ENCODE measurements around the gene NSG1. TPM values are rescaled to one million over a fixed set of nuclear protein-coding genes. Genes with fewer than 3 reads are reported as not detected.

NSG1 gene
- total RNA-seq, 1 experiment from 2014 or later = not detected

DNA sequence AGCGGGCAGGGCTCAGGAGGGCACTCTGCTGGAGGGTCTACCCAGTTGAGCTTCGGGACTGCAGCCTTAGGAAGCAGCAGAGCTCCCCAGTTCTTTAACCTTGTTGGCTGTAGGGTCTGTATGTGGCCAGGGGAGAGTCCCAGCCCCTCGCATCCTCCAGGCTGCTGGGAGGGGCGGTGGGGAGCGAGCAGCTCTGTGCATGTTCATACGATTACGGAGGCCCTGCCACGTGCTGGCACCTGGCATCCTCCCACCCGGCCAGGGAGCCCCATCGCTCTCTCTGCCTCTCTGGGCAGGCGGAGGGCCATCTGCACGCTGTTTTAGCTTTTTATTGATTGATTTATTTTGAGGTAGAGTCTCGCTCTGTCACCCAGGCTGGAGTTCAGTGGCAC is 21.2 kb downstream of the NSG1 start:
- no TSS peak for BruUV-seq (replicated peaks)
- H3K4me3 ChIP-seq (ENCODE audit: low read depth in 2 of 2, low read length in 2 of 2) = no peak overlapping the region
- no peaks in the 10 kb centered on the region for H3K36me3 ChIP-seq (ENCODE audit: control insufficient read depth, insufficient read depth, low read length)
- in situ Hi-C loops (cut with HindIII; ENCODE audit: low pct_unique_long_range_greater_than_20kb, low sequenced_read_pairs) = no loop called here
- H3K9me3 ChIP-seq (ENCODE audit: control insufficient read depth, insufficient read depth, low read depth, low read length) = no peaks in the 10 kb centered on the region
- DNase-seq (ENCODE audit: low read depth, low spot score) (no peak), ATAC-seq (no peak)
- CTCF ChIA-PET = interaction anchor here (0.6 kb wide), 1 partner anchor 21 kb away, joined by 6 read pairs; no protein-coding TSS in a partner anchor
- no peaks in the 10 kb centered on the region for H3K27me3 ChIP-seq (ENCODE audit: control insufficient read depth, insufficient read depth, low read length)
- no peak overlapping the region for H3K27ac ChIP-seq (ENCODE audit: low read length)
- no peaks in the 10 kb centered on the region for H3K4me1 ChIP-seq (ENCODE audit: control insufficient read depth, insufficient read depth, low read length)
- POLR2A ChIA-PET = no interaction called here
- intact Hi-C loops (cut with micrococcal nuclease; ENCODE audit: unreplicated experiment) = no loop called here
- no peak for TF ChIP-seq POLR2AphosphoS5 (IDR thresholded peaks at IDR 0.05; ENCODE audit: low read depth, low read length)
- no peak for TF ChIP-seq SIN3A (IDR thresholded peaks at IDR 0.05; ENCODE audit: borderline replicate concordance, insufficient read depth, low read depth, low read length)
- TF ChIP-seq, protein P1, sequence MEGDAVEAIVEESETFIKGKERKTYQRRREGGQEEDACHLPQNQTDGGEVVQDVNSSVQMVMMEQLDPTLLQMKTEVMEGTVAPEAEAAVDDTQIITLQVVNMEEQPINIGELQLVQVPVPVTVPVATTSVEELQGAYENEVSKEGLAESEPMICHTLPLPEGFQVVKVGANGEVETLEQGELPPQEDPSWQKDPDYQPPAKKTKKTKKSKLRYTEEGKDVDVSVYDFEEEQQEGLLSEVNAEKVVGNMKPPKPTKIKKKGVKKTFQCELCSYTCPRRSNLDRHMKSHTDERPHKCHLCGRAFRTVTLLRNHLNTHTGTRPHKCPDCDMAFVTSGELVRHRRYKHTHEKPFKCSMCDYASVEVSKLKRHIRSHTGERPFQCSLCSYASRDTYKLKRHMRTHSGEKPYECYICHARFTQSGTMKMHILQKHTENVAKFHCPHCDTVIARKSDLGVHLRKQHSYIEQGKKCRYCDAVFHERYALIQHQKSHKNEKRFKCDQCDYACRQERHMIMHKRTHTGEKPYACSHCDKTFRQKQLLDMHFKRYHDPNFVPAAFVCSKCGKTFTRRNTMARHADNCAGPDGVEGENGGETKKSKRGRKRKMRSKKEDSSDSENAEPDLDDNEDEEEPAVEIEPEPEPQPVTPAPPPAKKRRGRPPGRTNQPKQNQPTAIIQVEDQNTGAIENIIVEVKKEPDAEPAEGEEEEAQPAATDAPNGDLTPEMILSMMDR (IDR thresholded peaks at IDR 0.05) = no peak
- TF ChIP-seq, protein P2, sequence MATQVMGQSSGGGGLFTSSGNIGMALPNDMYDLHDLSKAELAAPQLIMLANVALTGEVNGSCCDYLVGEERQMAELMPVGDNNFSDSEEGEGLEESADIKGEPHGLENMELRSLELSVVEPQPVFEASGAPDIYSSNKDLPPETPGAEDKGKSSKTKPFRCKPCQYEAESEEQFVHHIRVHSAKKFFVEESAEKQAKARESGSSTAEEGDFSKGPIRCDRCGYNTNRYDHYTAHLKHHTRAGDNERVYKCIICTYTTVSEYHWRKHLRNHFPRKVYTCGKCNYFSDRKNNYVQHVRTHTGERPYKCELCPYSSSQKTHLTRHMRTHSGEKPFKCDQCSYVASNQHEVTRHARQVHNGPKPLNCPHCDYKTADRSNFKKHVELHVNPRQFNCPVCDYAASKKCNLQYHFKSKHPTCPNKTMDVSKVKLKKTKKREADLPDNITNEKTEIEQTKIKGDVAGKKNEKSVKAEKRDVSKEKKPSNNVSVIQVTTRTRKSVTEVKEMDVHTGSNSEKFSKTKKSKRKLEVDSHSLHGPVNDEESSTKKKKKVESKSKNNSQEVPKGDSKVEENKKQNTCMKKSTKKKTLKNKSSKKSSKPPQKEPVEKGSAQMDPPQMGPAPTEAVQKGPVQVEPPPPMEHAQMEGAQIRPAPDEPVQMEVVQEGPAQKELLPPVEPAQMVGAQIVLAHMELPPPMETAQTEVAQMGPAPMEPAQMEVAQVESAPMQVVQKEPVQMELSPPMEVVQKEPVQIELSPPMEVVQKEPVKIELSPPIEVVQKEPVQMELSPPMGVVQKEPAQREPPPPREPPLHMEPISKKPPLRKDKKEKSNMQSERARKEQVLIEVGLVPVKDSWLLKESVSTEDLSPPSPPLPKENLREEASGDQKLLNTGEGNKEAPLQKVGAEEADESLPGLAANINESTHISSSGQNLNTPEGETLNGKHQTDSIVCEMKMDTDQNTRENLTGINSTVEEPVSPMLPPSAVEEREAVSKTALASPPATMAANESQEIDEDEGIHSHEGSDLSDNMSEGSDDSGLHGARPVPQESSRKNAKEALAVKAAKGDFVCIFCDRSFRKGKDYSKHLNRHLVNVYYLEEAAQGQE (IDR thresholded peaks at IDR 0.05; ENCODE audit: insufficient read depth in 1 of 2, low read depth in 2 of 2, low read length in 1 of 2) = no peak
- TF ChIP-seq TCF7L2 (IDR thresholded peaks at IDR 0.05; ENCODE audit: low read depth, low read length) = no peak

DNA sequence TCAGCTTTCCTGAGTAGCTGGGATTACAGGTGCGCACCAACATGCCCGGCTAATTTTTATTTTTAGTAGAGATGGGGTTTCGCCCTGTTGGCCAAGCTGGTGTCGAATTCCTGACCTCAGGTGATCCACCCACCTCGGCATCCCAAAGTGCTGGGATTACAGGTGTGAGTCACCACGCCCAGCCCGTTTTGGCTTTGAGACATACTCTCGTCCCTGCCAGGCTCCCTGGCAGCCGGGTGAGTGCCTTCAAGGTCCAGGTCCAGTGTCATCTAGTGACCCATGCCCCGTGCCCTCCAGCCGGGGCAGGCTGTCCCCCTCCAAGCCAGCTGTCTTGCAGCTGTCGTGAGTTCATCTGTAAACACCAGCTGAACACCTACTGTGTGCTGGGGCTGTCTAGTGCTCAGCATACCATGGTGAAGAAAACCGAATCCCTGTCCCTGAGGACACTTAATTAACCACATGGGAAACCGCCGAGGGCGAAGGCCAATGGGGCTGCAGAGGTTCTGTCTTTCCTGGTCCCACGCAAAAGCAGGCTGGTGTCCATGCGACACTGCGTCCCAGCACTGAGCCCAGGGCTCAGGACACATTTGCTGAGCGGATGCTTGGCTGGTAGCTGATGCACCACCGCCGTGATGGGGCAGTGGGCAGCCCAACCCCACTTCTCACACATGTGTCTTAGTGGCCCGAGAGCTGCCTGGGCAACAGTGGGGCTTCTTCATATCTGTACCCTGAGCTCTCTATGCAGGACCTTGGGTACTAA is 21.9 kb downstream of the NSG1 start:
- DNase-seq (ENCODE audit: low read depth, low spot score) (no peak), ATAC-seq (no peak)
- in situ Hi-C loops (cut with HindIII; ENCODE audit: low pct_unique_long_range_greater_than_20kb, low sequenced_read_pairs) (no loop called here), intact Hi-C loops (cut with micrococcal nuclease; ENCODE audit: unreplicated experiment) (no loop called here)
- BruUV-seq (replicated peaks) = no TSS peak
- no peak overlapping the region for H3K27ac ChIP-seq (ENCODE audit: low read length)
- no peaks in the 10 kb centered on the region for H3K27me3 ChIP-seq (ENCODE audit: control insufficient read depth, insufficient read depth, low read length)
- TF ChIP-seq POLR2AphosphoS5 (IDR thresholded peaks at IDR 0.05; ENCODE audit: low read depth, low read length) (no peak), SIN3A (IDR thresholded peaks at IDR 0.05; ENCODE audit: borderline replicate concordance, insufficient read depth, low read depth, low read length) (no peak), TCF7L2 (IDR thresholded peaks at IDR 0.05; ENCODE audit: low read depth, low read length) (no peak)
- TF ChIP-seq, protein P1 (IDR thresholded peaks at IDR 0.05) = no peak
- TF ChIP-seq, protein P2 (IDR thresholded peaks at IDR 0.05; ENCODE audit: insufficient read depth in 1 of 2, low read depth in 2 of 2, low read length in 1 of 2) = no peak
- ChIA-PET POLR2A (no interaction called here), CTCF (no interaction called here)
- H3K36me3 ChIP-seq (ENCODE audit: control insufficient read depth, insufficient read depth, low read length) = no peaks in the 10 kb centered on the region
- no peak overlapping the region for H3K4me3 ChIP-seq (ENCODE audit: low read depth in 2 of 2, low read length in 2 of 2)
- H3K4me1 ChIP-seq (ENCODE audit: control insufficient read depth, insufficient read depth, low read length) = no peaks in the 10 kb centered on the region
- no peaks in the 10 kb centered on the region for H3K9me3 ChIP-seq (ENCODE audit: control insufficient read depth, insufficient read depth, low read depth, low read length)
